ENCODE measurements around the gene MFAP2. TPM values are rescaled to one million over a fixed set of nuclear protein-coding genes. Genes with fewer than 3 reads are reported as not detected.

The MFAP2 gene
- total RNA-seq, 1 experiment from 2014 or later: 22.7 TPM

DNA sequence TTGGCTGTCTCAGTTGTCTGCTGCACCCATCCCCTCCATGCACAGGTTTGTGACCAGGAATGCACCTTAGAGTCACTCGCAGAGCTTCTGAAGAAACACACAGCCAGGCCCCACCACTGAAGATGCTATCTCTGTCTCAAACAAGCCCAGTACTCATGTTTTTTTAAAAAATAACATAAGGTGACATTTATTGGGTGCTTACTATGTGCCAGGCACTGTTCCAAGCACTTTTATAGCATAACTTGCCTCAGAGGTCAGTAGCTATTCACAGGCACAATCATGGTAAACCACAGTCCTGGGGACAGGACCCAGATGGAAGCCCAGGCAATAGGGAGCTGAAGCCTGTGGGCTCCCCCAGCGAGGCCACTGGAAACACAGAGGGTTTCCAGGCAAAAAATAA is 40.1 kb upstream of the MFAP2 start:
- Mint-ChIP-seq H3K4me1 (ENCODE audit: low read depth, unreplicated experiment) (no peaks in the 10 kb centered on the region), H3K27ac (ENCODE audit: unreplicated experiment) (no peak overlapping the region), H3K27me3 (ENCODE audit: insufficient read depth, unreplicated experiment) (no peaks in the 10 kb centered on the region), H3K4me3 (ENCODE audit: unreplicated experiment) (no peak overlapping the region), H3K36me3 (ENCODE audit: insufficient read depth, unreplicated experiment) (peaks cover 41% of the 10 kb centered on the region), H3K9me3 (ENCODE audit: unreplicated experiment) (no peaks in the 10 kb centered on the region)
- CTCF ChIA-PET: no interaction called here
- TF ChIP-seq, protein P1, sequence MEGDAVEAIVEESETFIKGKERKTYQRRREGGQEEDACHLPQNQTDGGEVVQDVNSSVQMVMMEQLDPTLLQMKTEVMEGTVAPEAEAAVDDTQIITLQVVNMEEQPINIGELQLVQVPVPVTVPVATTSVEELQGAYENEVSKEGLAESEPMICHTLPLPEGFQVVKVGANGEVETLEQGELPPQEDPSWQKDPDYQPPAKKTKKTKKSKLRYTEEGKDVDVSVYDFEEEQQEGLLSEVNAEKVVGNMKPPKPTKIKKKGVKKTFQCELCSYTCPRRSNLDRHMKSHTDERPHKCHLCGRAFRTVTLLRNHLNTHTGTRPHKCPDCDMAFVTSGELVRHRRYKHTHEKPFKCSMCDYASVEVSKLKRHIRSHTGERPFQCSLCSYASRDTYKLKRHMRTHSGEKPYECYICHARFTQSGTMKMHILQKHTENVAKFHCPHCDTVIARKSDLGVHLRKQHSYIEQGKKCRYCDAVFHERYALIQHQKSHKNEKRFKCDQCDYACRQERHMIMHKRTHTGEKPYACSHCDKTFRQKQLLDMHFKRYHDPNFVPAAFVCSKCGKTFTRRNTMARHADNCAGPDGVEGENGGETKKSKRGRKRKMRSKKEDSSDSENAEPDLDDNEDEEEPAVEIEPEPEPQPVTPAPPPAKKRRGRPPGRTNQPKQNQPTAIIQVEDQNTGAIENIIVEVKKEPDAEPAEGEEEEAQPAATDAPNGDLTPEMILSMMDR (IDR thresholded peaks at IDR 0.05; ENCODE audit: insufficient read depth in 1 of 2, low read depth in 1 of 2, low read length in 1 of 2, severe bottlenecking in 1 of 2, unreplicated experiment in 1 of 2): no peak
- H3K4me1 ChIP-seq: peaks cover 10% of the 10 kb centered on the region
- peaks cover 1% of the 10 kb centered on the region for H3K36me3 ChIP-seq (ENCODE audit: control insufficient read depth, insufficient read depth, low read length)
- no peak overlapping the region for H3K4me3 ChIP-seq (ENCODE audit: low read depth, low read length)
- no TSS peak for BruUV-seq (replicated peaks)
- DNase-seq: no peak
- intact Hi-C loops (cut with micrococcal nuclease; ENCODE audit: unreplicated experiment): no loop called here
- POLR2A ChIA-PET: no interaction called here
- no peaks in the 10 kb centered on the region for H3K9me3 ChIP-seq
- H3K27me3 ChIP-seq (replicated peaks; ENCODE audit: control insufficient read depth, insufficient read depth, low read length): no peaks in the 10 kb centered on the region

- CTCF ChIA-PET: no interaction called here
- TF ChIP-seq, protein P1 (IDR thresholded peaks at IDR 0.05; ENCODE audit: insufficient read depth in 1 of 2, low read depth in 1 of 2, low read length in 1 of 2, severe bottlenecking in 1 of 2, unreplicated experiment in 1 of 2): no peak
These were observed 38.4 kb upstream of the MFAP2 start for GRCh38 chr1:17018849-17019248.

GRCh38 chr1:17017435-17017834 is 37.0 kb upstream of the MFAP2 start:
- POLR2A ChIA-PET: interaction anchor here (0.6 kb wide), 1 partner anchor 421 kb away, joined by 8 read pairs; no protein-coding TSS in a partner anchor
- TF ChIP-seq, protein P1 (IDR thresholded peaks at IDR 0.05; ENCODE audit: insufficient read depth in 1 of 2, low read depth in 1 of 2, low read length in 1 of 2, severe bottlenecking in 1 of 2, unreplicated experiment in 1 of 2): no peak

More at GRCh38 chr1:17018849-17019248, 38.4 kb upstream of the MFAP2 start:
- Mint-ChIP-seq H3K36me3 (ENCODE audit: insufficient read depth, unreplicated experiment) (peaks cover 29% of the 10 kb centered on the region), H3K9me3 (ENCODE audit: unreplicated experiment) (no peaks in the 10 kb centered on the region), H3K27ac (ENCODE audit: unreplicated experiment) (no peak overlapping the region), H3K4me3 (ENCODE audit: unreplicated experiment) (no peak overlapping the region), H3K4me1 (ENCODE audit: low read depth, unreplicated experiment) (no peaks in the 10 kb centered on the region), H3K27me3 (ENCODE audit: insufficient read depth, unreplicated experiment) (no peaks in the 10 kb centered on the region)
- intact Hi-C loops (cut with micrococcal nuclease; ENCODE audit: unreplicated experiment): no loop called here
- DNase-seq: no peak
- POLR2A ChIA-PET: no interaction called here
- peaks cover 18% of the 10 kb centered on the region for H3K4me1 ChIP-seq
- no TSS peak for BruUV-seq (replicated peaks)
- H3K36me3 ChIP-seq (ENCODE audit: control insufficient read depth, insufficient read depth, low read length): peaks cover 1% of the 10 kb centered on the region
- H3K27me3 ChIP-seq (replicated peaks; ENCODE audit: control insufficient read depth, insufficient read depth, low read length): no peaks in the 10 kb centered on the region
- H3K4me3 ChIP-seq (ENCODE audit: low read depth, low read length): no peak overlapping the region
- H3K9me3 ChIP-seq: no peaks in the 10 kb centered on the region

More at GRCh38 chr1:17017435-17017834, 37.0 kb upstream of the MFAP2 start:
- CTCF ChIA-PET: no interaction called here
- Mint-ChIP-seq H3K4me3 (ENCODE audit: unreplicated experiment) (no peak overlapping the region), H3K36me3 (ENCODE audit: insufficient read depth, unreplicated experiment) (peaks cover 25% of the 10 kb centered on the region), H3K4me1 (ENCODE audit: low read depth, unreplicated experiment) (peaks cover 5% of the 10 kb centered on the region), H3K9me3 (ENCODE audit: unreplicated experiment) (no peaks in the 10 kb centered on the region), H3K27me3 (ENCODE audit: insufficient read depth, unreplicated experiment) (no peaks in the 10 kb centered on the region), H3K27ac (ENCODE audit: unreplicated experiment) (no peak overlapping the region)
- no peaks in the 10 kb centered on the region; the same call in none of the 2 replicates for H3K36me3 ChIP-seq (ENCODE audit: control insufficient read depth, insufficient read depth, low read length)
- no TSS peak for BruUV-seq (replicated peaks)
- H3K27me3 ChIP-seq (replicated peaks; ENCODE audit: control insufficient read depth, insufficient read depth, low read length): no peaks in the 10 kb centered on the region
- peaks cover 22% of the 10 kb centered on the region for H3K4me1 ChIP-seq
- H3K4me3 ChIP-seq (ENCODE audit: low read depth, low read length): no peak overlapping the region
- intact Hi-C loops (cut with micrococcal nuclease; ENCODE audit: unreplicated experiment): no loop called here
- no peaks in the 10 kb centered on the region for H3K9me3 ChIP-seq
- peak in 1 of 2 experiments; percentile 7 for DNase-seq
